Measurements from ENCODE around the gene KRT23. TPM values are rescaled to one million over a fixed set of nuclear protein-coding genes. Genes with fewer than 3 reads are reported as not detected.
A peak's percentile ranks its signal among the peaks of the same experiment; 100 is the strongest.
"Not testable (repeated sequence)": the region's sequence is repeated elsewhere in the genome, so short reads cannot be mapped to it uniquely, and the experiment has no call there.

The KRT23 gene
- total RNA-seq, 1 donor from 2014 or later, result 26.3 TPM

- DNase-seq, result peak; percentile 81
Measured at GRCh38 chr17:40949418-40949817, 12.0 kb upstream of the KRT23 start.

GRCh38 chr17:40947929-40948328 is 10.5 kb upstream of the KRT23 start:
- DNase-seq, result no peak

- DNase-seq, result no peak
Measured at GRCh38 chr17:40945414-40945813, 8.0 kb upstream of the KRT23 start.

DNA sequence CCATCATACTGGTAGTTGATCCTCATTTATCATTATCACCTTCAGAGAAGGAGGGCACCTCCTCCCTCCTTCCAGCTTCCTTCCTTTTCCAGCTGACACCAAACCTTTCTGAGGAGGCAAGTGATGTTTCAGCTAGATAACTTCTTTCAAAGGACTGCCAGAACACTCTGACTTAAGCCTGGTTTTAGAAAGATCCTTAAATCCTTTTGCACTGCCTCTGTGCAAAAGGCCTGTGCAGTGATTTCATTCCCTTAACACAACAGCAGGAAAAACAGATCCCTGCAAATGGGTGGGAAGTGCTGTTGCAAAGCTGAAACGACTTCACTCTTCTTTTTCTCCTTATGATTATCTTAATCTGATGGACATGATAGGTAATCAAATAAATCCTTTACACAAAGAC is 7.1 kb upstream of the KRT23 start:
- DNase-seq, result no peak

GRCh38 chr17:40942553-40942952 is 5.1 kb upstream of the KRT23 start:
- DNase-seq, result no peak

DNA sequence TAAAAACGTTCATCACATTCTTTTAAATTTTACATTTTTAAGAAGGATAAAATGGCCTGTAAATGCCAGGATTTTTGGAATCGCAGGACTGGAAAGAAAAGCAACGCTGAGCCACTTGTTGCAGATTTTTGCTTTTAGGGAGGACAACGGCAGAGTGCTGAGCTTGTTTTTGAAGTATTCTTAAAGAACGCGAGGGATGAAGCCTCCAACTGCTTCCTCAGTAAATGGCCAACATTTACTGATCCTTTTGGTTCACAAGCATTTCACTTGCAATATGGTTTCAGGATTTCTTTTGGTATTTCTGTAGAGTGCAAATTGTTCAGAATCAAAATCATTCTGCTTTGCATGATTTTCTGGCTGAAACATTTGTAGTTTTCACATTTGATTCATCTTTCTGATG is 2.8 kb upstream of the KRT23 start:
- DNase-seq, result no peak

- no peak for DNase-seq
Measured at GRCh38 chr17:40938981-40939380, 1.5 kb upstream of the KRT23 start.

DNA sequence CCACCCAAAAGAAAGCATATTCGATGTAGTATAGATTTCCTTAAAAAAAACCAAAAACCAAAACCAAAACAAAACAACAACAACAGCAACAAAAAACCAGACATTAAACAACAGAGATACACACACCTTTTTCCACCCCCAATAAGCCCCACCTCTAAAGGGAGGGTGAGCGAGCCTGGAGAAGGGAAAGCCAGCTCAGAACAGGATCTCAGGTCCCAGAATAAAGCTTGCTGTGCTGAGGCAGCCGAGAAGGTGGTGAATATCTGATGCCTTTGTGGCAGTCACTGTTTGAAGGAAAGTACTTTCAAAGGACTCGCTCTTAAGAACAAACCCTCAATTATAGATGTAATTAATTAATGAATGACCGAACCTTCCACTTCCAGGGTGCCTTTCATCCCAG is 470 bp downstream of the KRT23 start:
- DNase-seq, result no peak

- DNase-seq, result no peak
Measured at GRCh38 chr17:40936437-40936971, 942 bp downstream of the KRT23 start.

DNA sequence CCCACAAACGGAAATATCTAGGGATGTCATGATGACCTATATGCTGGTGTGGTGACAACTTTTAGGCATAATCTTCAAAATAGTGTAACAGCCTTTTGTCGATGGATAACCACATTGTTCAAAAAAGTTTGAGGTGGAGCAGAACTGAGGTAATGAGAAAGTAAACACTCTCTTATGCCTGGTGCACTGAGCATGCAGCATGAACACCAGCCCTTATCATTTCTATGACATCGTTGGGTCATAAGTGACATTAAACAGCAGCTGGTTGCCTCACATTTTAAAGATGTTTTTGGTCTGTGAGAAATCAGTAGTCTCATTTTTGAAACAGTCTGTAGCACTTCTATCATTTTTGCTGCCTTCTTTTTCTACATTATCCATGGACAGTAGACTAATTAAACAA is 1.8 kb downstream of the KRT23 start:
- DNase-seq, result no peak

- peak; percentile 46 for DNase-seq
Measured at GRCh38 chr17:40932608-40933007, 4.8 kb downstream of the KRT23 start.

DNA sequence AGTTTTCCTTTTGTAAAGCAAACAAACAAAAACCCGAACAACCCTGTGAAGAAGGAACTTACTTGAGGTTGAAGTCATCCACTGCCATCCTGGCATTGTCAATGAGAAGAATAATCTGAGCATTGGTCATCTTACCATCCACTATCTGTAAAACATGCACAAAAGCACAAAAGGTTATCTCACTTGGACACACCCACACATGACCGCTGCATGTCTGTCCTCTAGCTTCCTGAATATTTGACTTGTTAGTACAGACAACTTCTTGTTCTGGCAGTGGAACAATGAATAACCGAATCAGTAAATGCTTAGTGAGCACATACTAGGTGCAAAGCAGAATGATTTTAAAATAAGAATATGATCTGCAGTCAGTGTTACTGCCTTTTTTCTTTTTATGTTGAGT is 6.1 kb downstream of the KRT23 start:
- no peak for DNase-seq

DNA sequence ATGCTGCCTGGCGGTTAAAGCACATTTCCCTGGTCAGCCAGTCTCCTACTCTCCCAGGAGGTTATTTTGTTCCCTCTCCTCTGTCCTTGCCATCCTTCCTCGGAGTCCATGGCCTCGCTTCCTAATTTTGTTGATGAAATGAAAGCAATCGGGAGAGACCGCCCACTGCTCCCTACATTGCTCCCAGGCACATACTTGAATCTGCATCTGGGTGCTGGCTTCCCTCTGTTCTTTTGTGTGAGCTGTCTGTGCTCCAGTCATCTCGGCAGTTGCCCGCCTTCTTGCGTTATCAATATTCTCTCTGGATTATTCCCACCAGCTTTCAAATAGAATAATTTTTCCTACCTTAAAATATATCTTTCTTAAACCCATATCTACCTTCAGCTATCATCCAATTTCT is 11.1 kb downstream of the KRT23 start:
- no peak for DNase-seq

DNA sequence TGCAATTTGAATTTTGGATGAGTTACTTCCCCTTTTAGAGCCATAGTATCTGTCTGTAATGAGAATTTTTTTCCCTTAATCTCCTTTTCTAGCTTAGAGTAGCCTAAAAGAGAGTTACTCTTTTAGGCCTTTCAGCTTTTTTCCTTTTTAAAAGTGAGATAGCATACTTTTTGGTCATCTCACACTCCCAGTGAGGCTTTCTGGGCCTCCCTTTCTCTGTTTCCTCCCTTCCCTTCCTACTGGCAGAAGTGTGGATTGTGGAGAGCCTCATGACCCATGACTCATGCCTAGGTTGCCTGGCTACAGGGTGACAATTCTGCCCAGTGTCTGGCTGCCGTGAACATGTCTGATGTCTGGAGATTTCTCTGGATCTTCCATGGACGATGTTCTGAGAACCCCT is 15.2 kb downstream of the KRT23 start:
- DNase-seq, result no peak

DNA sequence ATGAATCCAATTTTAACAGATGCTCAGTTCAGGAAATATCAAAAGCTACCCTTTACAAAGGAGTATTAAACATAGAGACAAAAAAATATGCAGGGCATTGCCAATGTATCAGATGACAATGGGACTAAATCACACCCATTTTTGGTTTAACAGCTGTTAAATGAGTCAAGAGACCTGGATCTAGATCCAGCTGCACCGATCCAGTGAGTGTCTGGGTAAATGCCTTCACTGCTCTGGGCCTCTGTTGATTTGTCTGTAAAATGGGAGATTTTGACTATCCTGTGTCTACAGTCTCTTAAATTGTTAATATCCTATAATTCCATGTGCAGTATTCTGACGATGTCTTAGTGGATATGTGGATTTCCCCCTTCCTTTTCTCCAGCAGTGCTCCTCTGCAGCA is 16.4 kb downstream of the KRT23 start:
- peak; percentile 12 for DNase-seq

- DNase-seq, result not testable (repeated sequence)
Measured at GRCh38 chr17:40917116-40917515, 20.3 kb downstream of the KRT23 start.

GRCh38 chr17:40916366-40916765 is 21.1 kb downstream of the KRT23 start:
- no peak for DNase-seq

GRCh38 chr17:40915721-40916256 is 21.7 kb downstream of the KRT23 start:
- DNase-seq, result no peak

DNA sequence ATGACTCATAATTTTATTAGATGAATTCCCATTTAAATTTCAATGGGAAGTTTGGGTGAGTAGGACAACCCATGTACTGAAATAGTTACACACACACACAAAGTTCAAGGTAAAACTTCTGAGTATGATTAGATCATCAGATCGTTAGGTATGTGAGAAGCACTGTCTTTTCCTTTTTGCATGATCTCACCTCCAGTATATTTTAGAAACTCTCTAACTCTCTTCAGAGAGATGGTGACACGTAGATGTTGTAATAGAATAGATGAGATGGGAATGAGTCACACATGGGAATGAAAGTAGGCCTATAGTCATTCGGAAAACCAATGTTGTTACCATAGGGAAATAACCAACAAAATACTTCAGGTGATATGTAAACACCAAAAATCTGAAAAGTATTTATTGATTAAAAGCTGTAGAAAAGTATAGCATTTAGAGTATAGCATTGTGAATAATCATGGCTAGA is 22.2 kb downstream of the KRT23 start:
- no peak for DNase-seq

DNA sequence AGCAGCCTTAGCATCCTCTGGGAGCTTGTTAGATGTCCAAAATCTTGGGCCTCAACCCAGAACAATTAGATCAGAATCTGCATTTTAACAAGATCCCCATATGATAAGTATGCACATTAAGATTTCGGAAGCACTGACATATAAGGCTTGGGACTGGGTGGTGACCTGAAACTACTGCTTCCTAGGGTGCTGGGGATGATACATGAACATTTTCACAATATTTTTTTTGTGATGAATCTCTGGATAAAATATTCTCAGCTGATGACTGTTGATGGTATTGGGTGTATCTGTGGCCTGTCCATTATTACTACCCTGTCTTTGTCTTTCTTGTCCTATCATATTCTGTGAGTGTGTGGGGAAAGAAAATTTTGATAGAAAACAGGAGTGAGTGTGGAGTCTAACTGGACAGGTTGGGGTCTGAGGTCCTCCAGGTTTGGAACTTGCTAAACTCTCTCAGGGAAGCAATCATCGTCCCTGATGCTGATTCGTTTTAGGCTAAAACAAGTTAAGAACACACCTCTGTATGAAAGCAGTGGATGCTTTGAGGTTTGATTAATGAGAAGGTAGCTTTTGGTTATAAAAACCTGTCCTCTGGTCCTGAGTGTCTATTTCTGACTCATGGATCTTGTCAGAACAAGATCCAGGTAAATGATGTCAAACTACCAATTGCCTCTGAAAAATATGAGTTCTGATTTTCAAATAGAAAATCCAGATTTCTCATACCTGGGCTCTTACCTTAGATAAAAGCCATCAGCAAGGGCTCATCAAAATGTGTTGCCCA is 23.2 kb downstream of the KRT23 start:
- no peak for DNase-seq

GRCh38 chr17:40912486-40913210 is 24.8 kb downstream of the KRT23 start:
- DNase-seq, result no peak

GRCh38 chr17:40910441-40910841 is 27.0 kb downstream of the KRT23 start:
- peak; percentile 77 for DNase-seq

DNA sequence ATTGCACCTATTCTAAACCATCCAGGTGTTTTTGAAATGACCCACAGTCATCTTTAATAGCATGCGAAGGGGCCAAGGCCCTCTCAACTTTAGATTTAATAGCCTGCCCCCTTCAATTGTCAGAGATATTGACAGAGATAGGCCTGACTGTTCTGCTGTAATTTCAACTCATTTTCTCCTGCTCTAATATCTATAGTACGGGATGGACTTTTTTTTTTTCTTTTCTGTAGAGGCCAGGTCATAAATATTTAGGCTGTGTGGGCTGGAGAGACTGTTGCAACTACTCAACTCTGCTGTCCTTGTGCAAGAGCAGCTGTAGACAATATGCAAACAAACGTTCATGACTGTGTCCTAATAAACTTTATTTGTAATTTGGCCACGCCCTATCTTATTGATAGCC is 27.7 kb downstream of the KRT23 start:
- peak; percentile 15 for DNase-seq

Data from tongue (tissue), 2 donors.